Breast epithelium (tissue), 4 donors: ENCODE results near the gene THTPA. TPM values are rescaled to one million over a fixed set of nuclear protein-coding genes. Genes with fewer than 3 reads are reported as not detected.

Experiments
- DNase-seq, 2 donors: peaks; one replicate each; pipeline ENCODE4 v3.0.0-alpha.2; 2019; ENCODE audit warnings: low spot score in 2 of 2
- H3K27ac ChIP-seq, 2 donors: fragments of 200-600 bp; sonication (generic) in 1 of 2; one replicate each; pipeline ENCODE4 v1.5.1; 2016 to 2019; ENCODE audit warnings: mild to moderate bottlenecking in 1 of 2
- H3K27me3 ChIP-seq, 2 donors: fragments of 200-600 bp; sonication (generic) in 1 of 2; one replicate each; pipeline versions ENCODE4 v1.5.1 to v1.6.0; 2017 to 2019; ENCODE audit warnings: control low read depth in 1 of 2, mild to moderate bottlenecking in 1 of 2
- H3K36me3 ChIP-seq: fragments of 200-600 bp; one replicate; pipeline ENCODE4 v1.5.1; 2019
- H3K4me1 ChIP-seq, 2 donors: fragments of 200-600 bp; sonication (generic); one replicate each; pipeline ENCODE4 v1.5.1; 2016 to 2019; ENCODE audit warnings: control low read depth in 1 of 2
- H3K4me3 ChIP-seq, 3 donors: fragments of 200-600 bp; sonication (generic); 1 replicate in 2 of 3; 2 replicates in 1 of 3; pipeline ENCODE4 v1.5.1; 2016 to 2019; ENCODE audit warnings: mild to moderate bottlenecking in 3 of 3, moderate library complexity in 2 of 3
- H3K9me3 ChIP-seq, 2 donors: fragments of 200-600 bp; sonication (generic) in 1 of 2; one replicate each; pipeline ENCODE4 v1.5.1; 2016 to 2019; ENCODE audit warnings: control low read depth in 1 of 2
- POLR2A ChIP-seq: fragments of 450-650 bp; IDR thresholded peaks from one replicate; pipeline ENCODE4 v1.6.1; 2016; ENCODE audit warnings: antibody characterized with exemption, mild to moderate bottlenecking, moderate library complexity
- POLR2AphosphoS5 ChIP-seq, 3 donors: sonication (generic); formaldehyde crosslinking; IDR thresholded peaks; one replicate each; pipeline ENCODE4 v1.6.1; 2017; ENCODE audit warnings: antibody characterized with exemption in 3 of 3
- intact Hi-C: fragments of 100-400 bp; cut with DNase I; formaldehyde crosslinking; loops from one replicate; pipeline ENCODE4 v1.15.1; 2023; ENCODE audit warnings: low total_unique reads
- total RNA-seq, 3 donors: library from RNA; depleted of rRNA; stranded (reverse); fragments of >200 nt; gene quantifications; one replicate each; pipeline ENCODE4 v1.1.0, GENCODE V29; 2016
- TF ChIP-seq, protein P1 (sequence below), 3 donors: fragments of 450-650 bp; IDR thresholded peaks; one replicate each; pipeline ENCODE4 v1.5.1; 2016 to 2017; ENCODE audit warnings: antibody characterized with exemption in 3 of 3, mild to moderate bottlenecking in 3 of 3, moderate library complexity in 3 of 3

THTPA gene
- total RNA-seq, 3 donors from 2014 or later: 13.6 to 22.1 (median 21.0) TPM

DNA sequence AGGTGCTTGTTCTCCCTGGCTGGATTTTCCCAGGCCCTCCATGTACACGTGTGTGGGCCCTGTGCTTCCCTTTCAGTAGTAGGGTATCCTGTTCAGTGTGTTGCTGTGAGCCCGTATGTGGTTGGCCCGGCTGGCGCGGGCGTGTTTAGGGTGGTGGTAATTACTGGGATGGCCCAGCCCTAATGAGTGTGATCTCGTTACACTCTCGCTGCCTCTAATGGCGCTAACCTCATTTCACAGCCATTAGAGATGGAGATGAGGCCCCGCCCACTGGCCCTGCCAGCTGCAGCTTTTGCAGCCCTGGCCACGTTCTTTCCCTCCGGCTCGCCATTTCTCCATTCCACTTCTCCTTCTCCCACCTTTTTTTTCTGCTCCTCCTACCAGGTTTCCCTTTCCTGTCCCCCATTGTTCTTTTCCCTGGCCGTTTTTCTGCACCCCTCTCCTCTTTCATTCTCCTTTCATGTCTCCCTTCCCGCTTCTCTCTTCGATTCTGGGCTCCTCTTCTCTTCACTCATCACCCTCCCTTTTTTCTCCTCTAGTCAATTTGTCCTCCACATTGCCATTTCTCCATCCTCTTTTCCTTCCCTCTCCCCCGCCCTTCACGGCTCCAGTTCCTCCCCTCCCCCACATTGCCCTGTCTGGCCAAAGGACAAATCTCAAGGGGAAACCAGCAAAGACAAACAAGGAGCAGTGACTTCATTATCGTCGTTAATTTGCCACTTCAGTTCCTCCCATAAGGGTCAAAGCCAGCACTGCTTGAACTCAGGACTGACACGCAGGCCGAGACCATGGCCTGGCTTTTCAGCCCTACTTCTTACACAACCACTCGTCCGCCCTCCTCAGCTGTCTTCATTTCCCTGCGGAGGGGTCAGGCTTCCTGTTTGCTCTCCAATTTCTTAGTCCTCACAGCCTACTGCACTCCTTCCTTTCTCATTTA is 11.3 kb upstream of the THTPA start:
- no peak for TF ChIP-seq POLR2AphosphoS5 (IDR thresholded peaks at IDR 0.05)
- no peak for TF ChIP-seq POLR2A
- TF ChIP-seq, protein P1, sequence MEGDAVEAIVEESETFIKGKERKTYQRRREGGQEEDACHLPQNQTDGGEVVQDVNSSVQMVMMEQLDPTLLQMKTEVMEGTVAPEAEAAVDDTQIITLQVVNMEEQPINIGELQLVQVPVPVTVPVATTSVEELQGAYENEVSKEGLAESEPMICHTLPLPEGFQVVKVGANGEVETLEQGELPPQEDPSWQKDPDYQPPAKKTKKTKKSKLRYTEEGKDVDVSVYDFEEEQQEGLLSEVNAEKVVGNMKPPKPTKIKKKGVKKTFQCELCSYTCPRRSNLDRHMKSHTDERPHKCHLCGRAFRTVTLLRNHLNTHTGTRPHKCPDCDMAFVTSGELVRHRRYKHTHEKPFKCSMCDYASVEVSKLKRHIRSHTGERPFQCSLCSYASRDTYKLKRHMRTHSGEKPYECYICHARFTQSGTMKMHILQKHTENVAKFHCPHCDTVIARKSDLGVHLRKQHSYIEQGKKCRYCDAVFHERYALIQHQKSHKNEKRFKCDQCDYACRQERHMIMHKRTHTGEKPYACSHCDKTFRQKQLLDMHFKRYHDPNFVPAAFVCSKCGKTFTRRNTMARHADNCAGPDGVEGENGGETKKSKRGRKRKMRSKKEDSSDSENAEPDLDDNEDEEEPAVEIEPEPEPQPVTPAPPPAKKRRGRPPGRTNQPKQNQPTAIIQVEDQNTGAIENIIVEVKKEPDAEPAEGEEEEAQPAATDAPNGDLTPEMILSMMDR (IDR thresholded peaks at IDR 0.05): no peak
- Histone ChIP-seq H3K27ac (no peak overlapping the region), H3K27me3 (no peaks in the 10 kb centered on the region), H3K9me3 (no peaks in the 10 kb centered on the region), H3K36me3 (no peaks in the 10 kb centered on the region), H3K4me1 (no peaks in the 10 kb centered on the region), H3K4me3 (no peak overlapping the region)
- intact Hi-C loops: no loop called here
- DNase-seq: no peak

DNA sequence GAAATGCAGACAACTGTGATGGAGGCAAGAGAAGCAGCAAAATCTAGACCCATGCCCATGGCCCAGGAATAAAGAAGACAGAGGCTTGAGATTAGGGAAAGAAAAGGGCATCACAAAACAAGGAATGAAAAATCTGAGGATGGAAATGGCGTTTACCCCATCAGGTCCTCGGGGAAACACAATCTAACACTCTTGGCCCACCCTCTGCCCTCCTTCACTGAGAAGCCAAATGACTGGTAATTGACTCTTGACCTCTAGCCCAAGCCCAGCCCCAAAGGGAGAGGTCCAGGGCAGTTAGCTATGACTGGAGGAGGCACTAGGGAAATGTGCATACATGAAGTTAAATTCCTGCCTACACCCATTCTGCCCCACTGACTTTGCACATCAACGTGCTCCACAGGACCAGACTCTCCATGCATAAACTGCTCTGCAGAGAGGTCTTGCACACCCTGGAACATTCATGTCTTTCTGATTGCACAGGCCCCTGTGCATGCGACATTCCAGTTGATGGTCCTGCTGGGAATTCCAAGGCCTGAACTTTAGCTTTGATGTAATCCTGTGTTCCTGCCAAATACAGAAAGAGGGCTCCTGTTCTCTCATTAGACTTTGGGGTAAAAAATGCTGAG is 10.2 kb upstream of the THTPA start:
- no peaks in the 10 kb centered on the region for H3K27me3 ChIP-seq
- no peaks in the 10 kb centered on the region for H3K4me1 ChIP-seq
- TF ChIP-seq, protein P1 (IDR thresholded peaks at IDR 0.05): no peak
- TF ChIP-seq POLR2A (no peak), POLR2AphosphoS5 (IDR thresholded peaks at IDR 0.05) (no peak)
- H3K9me3 ChIP-seq: no peaks in the 10 kb centered on the region
- no peaks in the 10 kb centered on the region for H3K36me3 ChIP-seq
- H3K27ac ChIP-seq: no peak overlapping the region
- H3K4me3 ChIP-seq: no peak overlapping the region
- intact Hi-C loops: no loop called here
- no peak for DNase-seq

DNA sequence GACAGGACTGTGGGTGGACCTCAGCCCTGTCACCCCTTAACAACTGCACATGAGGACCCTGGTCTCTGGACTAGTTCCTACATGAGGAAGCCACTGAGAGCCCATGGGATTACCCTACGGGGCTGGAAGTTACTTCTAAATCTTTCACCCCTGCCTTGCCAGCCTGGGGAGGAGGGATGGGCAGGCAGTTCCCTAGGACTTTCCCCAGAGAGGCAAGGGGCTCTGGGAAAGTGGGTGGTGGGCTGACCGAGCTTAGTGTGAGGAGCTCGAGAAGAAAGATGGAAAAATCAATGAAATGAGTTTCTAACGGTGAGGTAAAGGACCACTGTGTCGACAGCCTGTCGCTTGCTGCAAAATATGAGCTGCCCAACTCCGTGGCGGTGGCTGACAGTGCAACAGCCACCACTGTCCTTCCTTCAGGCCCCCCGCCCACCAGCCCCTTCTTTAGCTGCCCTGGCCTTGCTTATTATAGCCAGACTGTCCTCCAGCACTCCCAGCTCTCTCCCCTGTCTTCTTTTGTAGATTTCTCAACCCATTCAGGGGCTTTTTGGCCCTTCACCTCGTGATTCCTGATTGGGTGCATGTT is 9.5 kb upstream of the THTPA start:
- Histone ChIP-seq H3K36me3 (no peaks in the 10 kb centered on the region), H3K27ac (no peak overlapping the region), H3K4me1 (no peaks in the 10 kb centered on the region), H3K9me3 (no peaks in the 10 kb centered on the region), H3K27me3 (no peaks in the 10 kb centered on the region), H3K4me3 (no peak overlapping the region)
- intact Hi-C loops: no loop called here
- DNase-seq: no peak
- TF ChIP-seq, protein P1 (IDR thresholded peaks at IDR 0.05): no peak
- no peak for TF ChIP-seq POLR2A
- TF ChIP-seq POLR2AphosphoS5 (IDR thresholded peaks at IDR 0.05): no peak

DNA sequence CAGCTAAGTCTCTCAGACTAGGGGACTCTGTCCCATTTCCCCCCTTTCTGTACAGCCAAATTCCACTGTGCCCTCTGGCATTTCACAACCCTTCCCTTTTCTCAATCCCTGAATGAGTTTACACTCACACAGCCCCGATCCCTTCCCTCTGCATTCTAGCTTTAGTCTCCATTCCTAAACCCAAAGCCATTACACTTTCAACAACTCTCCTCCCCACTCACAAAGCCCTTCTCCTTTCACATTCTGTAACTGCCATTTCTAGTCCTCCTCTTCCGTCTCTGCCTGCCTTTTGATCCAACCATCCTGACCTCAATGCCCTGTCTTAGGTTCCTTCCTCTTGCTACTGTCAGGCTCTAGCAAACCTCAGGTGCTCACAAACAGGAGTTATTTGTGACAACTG is 8.1 kb upstream of the THTPA start:
- Histone ChIP-seq H3K9me3 (no peaks in the 10 kb centered on the region), H3K36me3 (no peaks in the 10 kb centered on the region), H3K4me1 (no peaks in the 10 kb centered on the region), H3K4me3 (no peak overlapping the region), H3K27ac (no peak overlapping the region), H3K27me3 (no peaks in the 10 kb centered on the region)
- intact Hi-C loops: no loop called here
- no peak for DNase-seq
- TF ChIP-seq POLR2AphosphoS5 (IDR thresholded peaks at IDR 0.05): no peak
- TF ChIP-seq POLR2A: no peak
- TF ChIP-seq, protein P1 (IDR thresholded peaks at IDR 0.05): no peak
